GM12872 (cell line): ENCODE results near the gene IL1RAPL1.

Experiments
- TF ChIP-seq, protein P1 (sequence below): IDR thresholded peaks from 3 replicates; pipeline ENCODE4 v1.5.1; 2011; ENCODE audit warnings: low read depth, mild to moderate bottlenecking, low read length, moderate library complexity; ENCODE audit not compliant: insufficient read depth

The IL1RAPL1 gene

DNA sequence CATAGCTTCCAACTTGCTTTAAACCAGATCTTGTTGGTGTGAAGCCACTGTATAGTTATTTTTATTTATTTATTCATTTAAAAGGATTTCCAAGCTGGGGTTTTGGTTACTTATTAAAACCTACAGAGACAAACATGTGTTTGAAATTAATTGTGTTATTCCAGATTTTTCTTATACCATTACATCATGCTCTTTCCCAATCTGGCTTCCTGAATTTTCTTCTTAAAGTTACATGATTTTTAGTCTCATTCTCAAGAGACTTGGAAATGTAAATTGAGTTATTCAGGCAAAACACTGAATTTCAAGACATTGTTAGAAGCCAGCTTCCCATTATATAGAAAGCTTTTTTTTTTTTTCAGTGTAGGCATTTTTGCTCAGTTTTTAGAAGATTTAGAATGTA lies 381.9 kb downstream of the IL1RAPL1 start:
- TF ChIP-seq, protein P1, sequence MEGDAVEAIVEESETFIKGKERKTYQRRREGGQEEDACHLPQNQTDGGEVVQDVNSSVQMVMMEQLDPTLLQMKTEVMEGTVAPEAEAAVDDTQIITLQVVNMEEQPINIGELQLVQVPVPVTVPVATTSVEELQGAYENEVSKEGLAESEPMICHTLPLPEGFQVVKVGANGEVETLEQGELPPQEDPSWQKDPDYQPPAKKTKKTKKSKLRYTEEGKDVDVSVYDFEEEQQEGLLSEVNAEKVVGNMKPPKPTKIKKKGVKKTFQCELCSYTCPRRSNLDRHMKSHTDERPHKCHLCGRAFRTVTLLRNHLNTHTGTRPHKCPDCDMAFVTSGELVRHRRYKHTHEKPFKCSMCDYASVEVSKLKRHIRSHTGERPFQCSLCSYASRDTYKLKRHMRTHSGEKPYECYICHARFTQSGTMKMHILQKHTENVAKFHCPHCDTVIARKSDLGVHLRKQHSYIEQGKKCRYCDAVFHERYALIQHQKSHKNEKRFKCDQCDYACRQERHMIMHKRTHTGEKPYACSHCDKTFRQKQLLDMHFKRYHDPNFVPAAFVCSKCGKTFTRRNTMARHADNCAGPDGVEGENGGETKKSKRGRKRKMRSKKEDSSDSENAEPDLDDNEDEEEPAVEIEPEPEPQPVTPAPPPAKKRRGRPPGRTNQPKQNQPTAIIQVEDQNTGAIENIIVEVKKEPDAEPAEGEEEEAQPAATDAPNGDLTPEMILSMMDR: no peak

DNA sequence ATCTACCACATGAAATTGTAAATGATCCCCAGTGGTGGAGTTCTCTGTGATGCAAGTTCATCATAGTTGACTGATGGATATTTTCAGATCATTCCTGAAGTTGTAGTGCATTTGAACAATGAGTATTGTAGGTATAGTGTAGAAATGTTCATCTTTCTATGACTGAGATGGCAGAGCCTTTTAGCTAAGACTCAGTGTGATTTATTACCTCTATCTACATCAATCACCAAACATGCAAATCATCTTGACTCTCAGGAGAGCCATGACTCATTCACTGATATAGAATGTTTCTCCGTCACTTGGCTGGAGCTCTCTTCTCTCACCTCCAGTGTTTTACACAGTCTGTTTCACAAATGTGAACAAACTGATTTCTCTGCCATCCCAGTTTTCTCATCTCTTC lies 392.6 kb downstream of the IL1RAPL1 start:
- TF ChIP-seq, protein P1: no peak

DNA sequence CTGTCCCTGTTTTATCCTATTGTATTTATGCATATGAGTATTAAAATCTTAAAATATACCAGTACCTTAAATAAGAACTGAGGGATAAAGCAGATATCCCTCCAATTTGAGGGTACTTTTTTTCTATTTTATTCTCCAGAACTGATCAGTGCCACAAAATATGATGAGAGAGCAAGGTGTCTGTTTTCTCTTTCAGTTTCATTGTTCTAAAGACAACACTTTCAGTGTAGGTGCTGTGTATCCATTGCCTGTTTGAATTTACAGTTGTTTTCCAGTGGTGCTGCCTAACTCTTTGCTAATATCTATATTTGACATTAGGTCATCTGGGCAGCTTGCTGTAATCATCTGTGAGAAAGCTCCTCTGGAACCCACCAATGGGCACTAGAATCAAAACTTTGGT lies 394.7 kb downstream of the IL1RAPL1 start:
- TF ChIP-seq, protein P1: no peak

DNA sequence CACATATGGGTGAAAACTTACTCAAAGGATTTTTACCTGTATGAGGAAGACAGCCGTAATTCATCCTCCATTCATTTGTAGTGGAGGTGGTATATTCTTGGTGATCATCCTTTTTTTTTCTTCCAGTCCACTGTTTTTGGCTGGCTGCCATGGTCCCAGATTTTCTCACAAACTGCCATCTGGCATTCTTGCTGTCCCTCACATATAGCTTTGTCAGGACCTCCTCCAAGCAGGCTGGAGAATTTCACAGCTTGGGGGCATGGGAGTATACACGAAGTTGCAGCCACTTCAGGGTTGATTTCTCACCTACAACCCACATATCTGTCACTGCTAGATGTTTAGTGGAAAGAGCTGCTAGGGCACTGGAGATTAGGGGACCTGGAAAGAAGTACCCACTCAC lies 401.0 kb downstream of the IL1RAPL1 start:
- TF ChIP-seq, protein P1: no peak

DNA sequence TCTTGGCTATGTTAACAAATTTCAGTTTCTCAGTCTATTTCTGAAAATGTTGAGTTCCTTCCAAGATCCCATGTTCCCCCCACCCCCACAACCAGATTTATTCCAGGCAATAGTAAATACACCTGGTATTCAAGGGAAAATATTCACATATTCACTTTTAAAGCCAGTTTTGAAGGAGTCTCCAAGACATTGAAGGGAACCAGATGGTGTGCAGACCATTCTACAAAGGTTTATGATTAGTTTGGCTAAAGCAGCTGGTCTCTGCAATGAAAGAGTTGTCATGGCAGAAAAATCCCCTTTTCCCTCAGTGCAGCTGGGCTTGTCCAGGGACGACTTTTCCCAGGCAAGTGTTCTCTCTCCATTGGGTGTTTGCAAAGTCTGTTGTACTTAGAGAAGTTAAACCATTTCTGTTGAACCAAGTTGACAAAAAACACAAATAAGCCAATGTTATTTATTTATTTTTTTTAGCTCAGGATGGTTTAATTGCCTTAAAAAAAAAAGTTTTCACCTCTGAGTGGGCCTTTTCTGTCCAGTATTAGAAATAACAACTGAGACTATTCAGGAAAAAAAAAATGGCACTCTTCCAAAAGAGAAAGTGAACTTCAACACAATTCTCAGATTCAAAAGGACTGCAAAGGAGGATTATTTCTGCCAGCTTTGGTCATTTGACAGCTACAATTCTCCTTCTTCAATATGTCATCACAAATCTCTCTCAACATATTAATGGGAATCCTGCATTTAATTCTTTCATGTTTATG lies 410.6 kb downstream of the IL1RAPL1 start:
- TF ChIP-seq, protein P1: no peak

DNA sequence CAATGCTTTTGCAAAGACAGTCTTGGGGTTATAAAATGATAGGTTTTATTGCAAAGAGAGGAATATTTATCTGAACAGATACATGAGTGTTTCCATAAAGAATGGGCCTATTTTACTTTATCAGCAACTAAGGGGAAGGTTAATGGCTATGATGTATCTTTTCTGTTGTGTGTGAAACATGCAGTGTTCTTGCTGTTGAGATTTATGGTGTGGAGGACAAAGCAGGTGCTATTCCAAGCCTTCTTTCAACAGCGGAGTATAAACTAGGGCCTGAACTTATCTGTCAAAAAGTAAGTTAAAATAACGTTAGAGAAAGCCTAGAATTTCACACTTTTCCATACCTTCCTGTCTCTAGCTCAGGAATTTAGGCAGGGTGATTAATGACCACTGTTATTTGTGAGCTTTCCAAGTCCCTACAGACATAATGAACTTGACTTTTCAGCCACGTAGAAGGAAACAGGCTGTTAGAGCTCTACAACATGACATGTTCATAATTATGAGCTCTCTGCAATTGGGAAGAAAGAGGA lies 411.4 kb downstream of the IL1RAPL1 start:
- TF ChIP-seq, protein P1: no peak

DNA sequence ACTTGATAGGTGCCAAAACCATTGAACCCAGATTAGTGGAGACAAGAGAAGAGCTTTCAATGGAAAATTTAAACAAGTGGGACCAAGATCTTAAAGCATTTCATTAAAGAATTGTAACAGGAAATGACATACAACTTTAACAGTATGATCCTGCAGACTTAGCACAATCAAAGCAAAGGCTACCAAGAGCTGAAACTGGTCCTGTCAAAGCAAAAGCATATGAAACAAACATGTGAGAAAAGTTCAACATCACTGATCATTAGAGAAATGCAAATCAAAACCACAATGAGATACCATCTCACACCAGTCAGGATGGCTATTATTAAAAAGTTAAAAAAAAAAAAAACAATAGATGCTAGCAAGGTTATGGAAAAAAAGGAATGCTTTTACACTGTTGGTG lies 425.6 kb downstream of the IL1RAPL1 start:
- TF ChIP-seq, protein P1: no peak
